ENCODE measurements around the gene MKLN1. TPM values are rescaled to one million over a fixed set of nuclear protein-coding genes. Genes with fewer than 3 reads are reported as not detected.

MKLN1 gene
- total and polyA plus RNA-seq, 7 donors: 14.7 to 70.8 (median 42.9) TPM

DNA sequence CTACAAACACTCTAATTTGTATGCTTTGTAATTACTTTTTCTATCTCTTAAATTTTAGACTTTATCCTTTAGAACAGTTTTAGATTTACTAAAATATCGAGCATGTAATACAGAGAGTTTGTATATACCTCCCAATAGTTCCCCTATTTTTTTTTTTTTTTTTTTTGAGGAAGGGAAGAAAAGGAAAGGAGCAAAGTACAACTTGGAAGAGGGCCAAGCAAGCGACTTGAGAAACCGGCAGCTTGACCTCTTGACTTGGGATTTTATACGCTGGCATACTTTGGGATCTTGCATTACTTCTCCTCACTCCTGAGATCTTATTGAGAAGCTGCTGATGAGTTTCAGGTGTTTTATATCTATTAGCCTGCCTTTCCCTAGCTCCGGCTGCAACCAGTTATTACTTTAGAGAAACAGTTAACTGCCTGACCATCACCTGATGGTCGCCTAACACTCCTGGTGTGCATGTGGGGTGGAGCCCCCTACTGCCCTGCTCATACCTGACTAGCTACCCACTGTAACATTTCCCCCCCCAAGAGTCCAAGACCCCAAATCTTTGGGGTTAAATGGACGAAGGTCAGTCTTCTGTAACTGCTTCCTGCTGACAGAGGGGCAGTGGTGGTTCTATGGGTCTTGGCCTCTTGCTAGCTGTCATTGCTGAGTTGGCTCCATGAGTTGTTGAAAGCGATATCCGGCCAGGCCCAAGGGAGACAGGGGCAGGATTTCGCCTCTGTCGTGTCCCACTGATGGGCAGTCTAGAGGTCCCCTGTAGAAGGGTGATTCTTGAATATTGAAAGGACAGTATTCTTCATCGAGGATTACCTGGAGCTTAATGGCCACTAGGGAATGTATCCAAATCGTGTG, 28.5 kb downstream of the MKLN1 start:
- Histone ChIP-seq H3K4me3 (no peak overlapping the region), H3K9me3 (no peaks in the 10 kb centered on the region), H3K27me3 (ENCODE audit: insufficient read depth in 3 of 3, low read length in 2 of 3) (no peaks in the 10 kb centered on the region), H3K4me1 (peaks cover 57% of the 10 kb centered on the region), H3K36me3 (ENCODE audit: insufficient read depth in 1 of 2, low read depth in 1 of 2) (no peaks in the 10 kb centered on the region), H3K27ac (no peak overlapping the region)
- peak in 3 of 4 donors; percentile 24 to 34 (median 25) for ATAC-seq
- intact Hi-C loops (cut with DNase I): no loop called here
- no peak for DNase-seq
- 68 to 79% (median 70%) methylated on average over 13 of the region's 13 CpGs for WGBS, 3 donors
- TF ChIP-seq CTCF (IDR thresholded peaks at IDR 0.05): no peak

DNA sequence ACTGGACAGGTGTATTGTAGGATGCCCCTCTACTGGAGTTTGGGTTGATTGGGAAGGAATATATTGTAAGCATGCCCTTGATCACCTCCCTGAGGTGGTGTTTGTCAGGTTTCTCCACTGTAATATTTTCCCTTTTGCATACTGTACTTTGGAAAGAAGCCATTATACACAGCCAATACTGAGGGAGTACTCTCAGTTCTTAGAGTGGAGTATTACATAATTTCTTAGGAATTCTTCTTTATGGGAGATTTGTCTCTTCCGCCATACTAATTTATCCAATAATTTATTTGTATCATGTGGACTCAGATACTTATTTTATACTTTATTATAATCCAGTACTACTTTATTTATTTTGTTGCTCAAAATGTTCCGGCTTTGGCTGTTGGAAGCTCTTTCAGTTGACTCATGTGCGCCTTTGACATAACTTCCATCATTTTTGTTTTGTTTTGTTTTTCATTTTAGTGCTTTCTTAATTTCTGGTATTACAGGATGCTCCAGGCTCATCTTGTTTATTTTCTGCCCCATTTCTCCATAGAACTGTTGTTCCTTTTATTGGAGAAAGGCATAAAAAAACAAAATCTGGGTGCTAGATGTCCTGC, 29.7 kb downstream of the MKLN1 start:
- TF ChIP-seq CTCF (IDR thresholded peaks at IDR 0.05): no peak
- no peak overlapping the region for H3K4me3 ChIP-seq
- 81 to 93% (median 89%) methylated on average over 3 of the region's 3 CpGs for WGBS, 3 donors
- H3K4me1 ChIP-seq: peaks cover 70% of the 10 kb centered on the region
- no peaks in the 10 kb centered on the region for H3K27me3 ChIP-seq (ENCODE audit: insufficient read depth in 3 of 3, low read length in 2 of 3)
- intact Hi-C loops (cut with DNase I): no loop called here
- H3K27ac ChIP-seq: no peak overlapping the region
- H3K36me3 ChIP-seq (ENCODE audit: insufficient read depth in 1 of 2, low read depth in 1 of 2): no peaks in the 10 kb centered on the region
- DNase-seq (no peak), ATAC-seq (peak in 2 of 4 donors; percentile 35 to 47)
- H3K9me3 ChIP-seq: no peaks in the 10 kb centered on the region

- no peak overlapping the region for H3K27ac ChIP-seq
- WGBS, 3 donors: 97 to 98% (median 97%) methylated on average over 3 of the region's 3 CpGs
- intact Hi-C loops (cut with DNase I): no loop called here
- no peaks in the 10 kb centered on the region for H3K9me3 ChIP-seq
- H3K4me3 ChIP-seq: no peak overlapping the region
- TF ChIP-seq CTCF (IDR thresholded peaks at IDR 0.05): no peak
- no peaks in the 10 kb centered on the region for H3K27me3 ChIP-seq (ENCODE audit: insufficient read depth in 3 of 3, low read length in 2 of 3)
- DNase-seq: no peak
- H3K36me3 ChIP-seq (ENCODE audit: insufficient read depth in 1 of 2, low read depth in 1 of 2): no peaks in the 10 kb centered on the region
- peaks cover 76% of the 10 kb centered on the region for H3K4me1 ChIP-seq
- no peak for ATAC-seq
Measured at GRCh38 chr7:131358636-131359035, 31.0 kb downstream of the MKLN1 start.

DNA sequence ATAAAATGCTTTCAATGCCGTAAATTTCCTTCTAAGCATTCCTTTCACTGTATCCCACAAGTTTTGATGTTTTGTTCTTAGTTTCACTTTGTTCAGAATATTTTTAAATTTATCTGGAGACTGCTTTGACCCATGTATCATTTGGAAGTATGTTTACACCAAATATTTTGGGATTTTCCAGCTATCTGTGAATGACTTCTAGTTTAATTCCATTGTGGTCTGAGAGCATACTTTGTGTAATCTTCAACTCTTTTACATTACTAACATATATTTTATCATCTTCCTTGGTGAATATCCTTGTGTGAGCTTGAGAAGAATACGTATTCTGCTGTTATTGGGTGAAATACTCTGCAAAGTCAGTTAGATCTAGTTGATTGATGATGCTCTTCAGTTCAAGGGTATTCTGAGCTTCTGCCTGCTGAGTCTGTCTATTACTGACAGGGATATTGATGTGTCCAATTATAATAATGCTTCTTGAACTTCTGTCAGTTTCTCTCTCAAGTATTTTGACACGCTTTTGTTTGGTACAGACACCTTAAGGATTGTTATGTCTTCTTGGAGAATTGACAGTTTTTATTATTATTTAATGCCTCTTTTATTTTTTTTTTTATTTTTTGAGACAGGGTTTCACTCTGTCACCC, 31.6 kb downstream of the MKLN1 start:
- Histone ChIP-seq H3K27me3 (ENCODE audit: insufficient read depth in 3 of 3, low read length in 2 of 3) (no peaks in the 10 kb centered on the region), H3K4me3 (no peak overlapping the region), H3K27ac (no peak overlapping the region), H3K4me1 (peaks cover 82% of the 10 kb centered on the region), H3K9me3 (no peaks in the 10 kb centered on the region), H3K36me3 (ENCODE audit: insufficient read depth in 1 of 2, low read depth in 1 of 2) (no peaks in the 10 kb centered on the region)
- ATAC-seq (no peak), DNase-seq (no peak)
- intact Hi-C loops (cut with DNase I): no loop called here
- WGBS, 3 donors: 89 to 97% (median 96%) methylated on average over 3 of the region's 3 CpGs
- TF ChIP-seq CTCF (IDR thresholded peaks at IDR 0.05): no peak
